GM18909 (cell line): ENCODE data around the gene PITPNB.
A peak's percentile ranks its signal among the peaks of the same experiment; 100 is the strongest.

Experiments
- ATAC-seq: cut with Tn5 transposase; IDR thresholded peaks from one replicate; pipeline ENCODE4 v1.9.1; 2021; ENCODE audit warnings: mild to moderate bottlenecking; ENCODE audit not compliant: unreplicated experiment, poor library complexity

PITPNB gene

GRCh38 chr22:27919222-27919941 is at the start of gene PITPNB:
Gene PITPNB, minus strand, starts transcription at chr22:27919256. Its CDS starts 65 bp downstream, at chr22:27919191.
- peak; percentile 86 for ATAC-seq

DNA sequence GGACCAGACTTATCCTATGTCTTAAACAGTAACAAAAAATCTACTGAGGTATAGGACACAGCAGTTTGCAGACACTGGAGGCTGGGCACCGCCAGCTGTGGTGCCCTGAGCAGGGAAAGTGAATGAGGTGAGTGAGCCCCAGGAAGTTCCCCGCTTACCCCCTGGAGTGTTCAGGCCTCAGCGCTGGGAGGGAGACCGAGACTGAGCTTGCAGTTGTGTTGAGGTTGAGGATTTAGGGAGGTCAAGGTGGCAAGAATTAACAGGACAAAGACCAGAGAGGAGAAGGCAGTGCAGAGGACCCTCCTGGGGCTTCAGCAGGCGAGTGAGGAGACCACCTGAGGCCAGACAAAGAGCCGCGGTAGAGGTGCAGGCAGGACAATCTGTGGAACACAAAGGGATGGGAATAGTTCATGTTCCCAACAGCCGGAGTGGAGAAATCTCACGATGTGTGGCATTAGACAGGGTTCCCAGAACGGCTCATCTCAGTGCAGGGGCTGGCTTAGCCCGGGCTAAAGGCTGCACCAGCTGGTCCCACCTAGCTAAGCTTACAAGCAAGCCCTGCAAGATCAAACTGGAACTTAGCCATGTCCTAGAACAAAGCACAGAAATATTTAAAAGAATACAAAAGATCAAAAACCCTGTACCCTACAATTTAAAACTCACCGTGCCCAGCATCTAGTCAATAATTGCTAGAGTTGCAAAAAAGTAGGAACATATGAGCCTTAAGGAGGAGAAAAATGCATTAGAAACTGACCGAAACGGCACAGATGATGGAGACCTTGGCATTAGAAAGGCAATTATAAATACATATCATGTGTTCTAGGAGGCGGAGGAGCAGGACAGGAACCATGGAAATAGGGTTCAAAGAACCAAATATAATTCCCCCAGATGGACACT is 47.4 kb upstream of the PITPNB start:
- ATAC-seq = no peak

DNA sequence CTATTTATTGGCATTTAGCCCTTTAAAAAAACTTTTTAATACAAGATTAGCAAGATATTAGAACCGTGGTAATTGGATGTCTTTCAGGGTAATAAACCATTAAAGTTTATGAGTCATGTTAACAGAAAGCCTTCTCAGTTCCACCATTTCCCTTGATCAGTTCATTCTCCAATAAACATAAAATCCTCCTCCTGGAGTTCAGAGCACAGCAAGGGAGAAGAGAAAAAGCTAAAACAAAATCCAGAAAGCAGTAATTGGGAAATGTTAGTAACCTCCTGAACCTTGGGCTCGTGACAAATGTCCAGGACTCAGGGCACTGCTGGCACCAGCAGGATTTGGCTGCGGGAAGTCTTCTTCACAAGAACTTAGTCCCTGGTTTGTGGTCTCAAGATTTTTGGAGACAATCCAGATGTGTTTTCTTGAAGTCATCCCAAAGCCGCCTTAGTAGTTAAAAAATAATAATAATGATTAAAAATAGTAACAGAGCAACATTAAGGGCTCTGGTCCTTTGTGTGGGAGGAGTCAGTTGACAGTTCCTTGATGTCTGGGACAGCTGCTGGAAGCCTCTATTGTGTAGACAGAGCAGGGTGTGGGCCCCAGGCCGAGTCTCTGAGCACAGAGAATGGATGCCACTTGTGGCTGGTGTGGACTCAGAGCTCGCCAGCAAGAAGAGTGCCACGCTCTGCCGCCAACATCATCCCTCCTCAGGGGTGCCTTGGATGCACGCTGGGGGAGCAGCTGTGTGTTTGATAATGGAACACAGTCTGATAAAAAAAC is 43.4 kb upstream of the PITPNB start:
- no peak for ATAC-seq

GRCh38 chr22:27961680-27962079 is 42.6 kb upstream of the PITPNB start:
- no peak for ATAC-seq

GRCh38 chr22:27961182-27961581 is 42.1 kb upstream of the PITPNB start:
- ATAC-seq = no peak

- no peak for ATAC-seq
These were observed 40.5 kb upstream of the PITPNB start for GRCh38 chr22:27959335-27960090.

DNA sequence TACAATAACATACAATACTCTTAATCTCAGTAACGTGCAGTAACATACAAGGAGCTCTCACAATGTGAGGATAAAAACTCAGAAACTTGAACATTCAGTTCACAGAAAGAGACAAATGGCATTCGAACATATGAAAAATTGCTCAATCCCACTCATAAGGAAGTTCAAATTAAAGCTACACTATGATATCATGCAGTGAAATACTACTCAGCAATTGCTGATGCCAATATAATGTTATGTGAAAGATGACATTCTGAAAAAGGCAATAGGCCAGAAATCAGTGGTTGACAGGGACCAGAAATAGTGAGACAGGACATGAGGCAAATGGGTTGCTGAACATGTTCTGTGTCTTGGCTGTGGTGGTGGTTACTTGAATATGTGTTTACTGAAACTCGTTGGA is 33.7 kb upstream of the PITPNB start:
- ATAC-seq = no peak

DNA sequence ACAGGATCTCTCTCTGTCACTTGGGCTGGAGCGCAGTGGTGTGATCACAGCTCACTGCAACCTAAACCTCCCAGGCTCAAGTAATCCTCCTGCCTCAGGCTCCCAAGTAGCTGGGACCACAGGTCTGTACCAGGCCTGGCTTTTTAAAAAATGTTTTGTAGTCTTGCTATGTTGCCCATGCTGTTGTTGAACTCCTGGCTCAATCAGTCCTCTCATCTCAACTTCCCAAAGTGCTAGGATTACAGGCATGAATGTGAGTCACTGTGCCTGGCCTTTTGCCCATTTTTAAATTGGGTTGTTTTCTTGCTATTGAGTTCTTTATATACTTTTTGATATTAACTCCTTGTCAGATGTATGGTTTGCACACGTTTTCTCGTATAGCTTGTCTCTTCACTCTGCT is 33.0 kb upstream of the PITPNB start:
- no peak for ATAC-seq

- ATAC-seq = no peak
These were observed 30.4 kb upstream of the PITPNB start for GRCh38 chr22:27949421-27949820.

DNA sequence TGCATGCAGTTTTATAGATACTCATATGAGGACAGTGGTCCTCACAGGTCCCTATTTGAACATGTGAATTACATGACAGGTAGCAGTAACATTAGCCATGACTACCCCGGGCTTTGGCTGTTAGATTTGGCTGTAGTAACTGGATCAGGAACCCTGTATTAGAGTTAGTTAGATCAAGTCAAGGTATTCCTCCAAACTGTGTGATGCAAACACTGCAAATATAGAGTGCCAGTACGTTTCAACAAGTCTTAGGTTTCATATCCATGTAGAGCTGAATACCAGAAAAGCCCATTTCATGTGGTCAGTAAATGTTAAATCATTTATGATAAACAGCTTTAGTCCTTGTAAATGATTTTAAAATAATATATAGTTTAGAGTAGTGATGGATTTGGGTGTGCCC is 29.5 kb upstream of the PITPNB start:
- no peak for ATAC-seq

DNA sequence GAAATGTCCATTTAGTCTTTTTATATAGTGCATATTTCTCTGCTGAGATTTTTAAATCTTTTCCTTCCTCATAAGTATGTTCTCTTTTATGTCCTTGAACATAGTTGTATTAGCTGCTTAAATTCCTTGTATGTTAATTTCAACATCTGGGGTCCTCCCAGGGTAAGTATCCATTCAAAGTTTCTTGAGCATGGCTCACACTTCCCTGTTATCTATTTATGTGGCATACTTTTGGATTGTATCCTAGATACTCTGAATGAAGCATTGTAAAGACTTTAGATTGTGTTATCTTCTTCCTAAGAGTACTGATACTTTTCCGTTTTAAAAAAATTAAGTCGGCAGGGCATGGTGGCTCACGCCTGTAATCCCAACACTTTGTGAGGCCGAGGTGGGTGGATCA is 28.4 kb upstream of the PITPNB start:
- no peak for ATAC-seq

DNA sequence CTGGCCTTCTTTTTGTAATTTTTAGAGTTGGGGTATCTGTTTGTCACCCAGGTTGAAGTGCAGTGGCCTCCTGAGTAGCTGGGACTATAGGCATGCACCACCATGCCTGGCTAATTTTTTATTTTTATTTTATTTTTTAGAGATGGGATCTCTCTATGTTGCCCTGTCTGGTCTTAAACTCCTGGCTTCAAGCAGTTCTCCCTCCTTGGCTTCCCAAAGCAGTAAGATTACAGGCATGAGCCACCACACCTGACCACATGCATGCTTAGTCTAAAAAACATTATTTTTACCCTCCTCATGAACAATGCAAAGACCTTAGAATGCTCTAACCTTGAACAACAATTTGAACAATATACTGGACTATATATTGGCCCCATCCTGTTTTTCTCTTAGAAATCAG is 22.1 kb upstream of the PITPNB start:
- ATAC-seq = no peak

DNA sequence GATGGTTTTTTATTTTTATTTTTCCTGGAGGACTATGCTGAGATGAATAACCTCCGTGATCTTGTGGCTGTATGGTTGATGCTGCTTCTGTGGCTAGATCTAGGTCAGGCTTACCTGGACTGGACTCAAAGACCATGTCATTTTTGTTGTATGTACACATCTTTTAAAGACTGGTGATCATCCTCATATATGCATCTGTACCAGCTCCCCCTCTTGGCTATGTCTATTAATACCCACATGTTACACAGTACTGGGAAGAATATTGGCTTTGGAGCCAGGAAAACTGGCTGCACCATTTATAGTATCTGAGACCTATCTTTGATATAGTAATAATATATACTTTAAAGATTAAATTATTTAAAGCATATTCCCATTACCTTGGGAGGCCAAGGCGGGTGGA is 18.4 kb upstream of the PITPNB start:
- no peak for ATAC-seq

GRCh38 chr22:27935897-27936296 is 16.8 kb upstream of the PITPNB start:
- no peak for ATAC-seq

DNA sequence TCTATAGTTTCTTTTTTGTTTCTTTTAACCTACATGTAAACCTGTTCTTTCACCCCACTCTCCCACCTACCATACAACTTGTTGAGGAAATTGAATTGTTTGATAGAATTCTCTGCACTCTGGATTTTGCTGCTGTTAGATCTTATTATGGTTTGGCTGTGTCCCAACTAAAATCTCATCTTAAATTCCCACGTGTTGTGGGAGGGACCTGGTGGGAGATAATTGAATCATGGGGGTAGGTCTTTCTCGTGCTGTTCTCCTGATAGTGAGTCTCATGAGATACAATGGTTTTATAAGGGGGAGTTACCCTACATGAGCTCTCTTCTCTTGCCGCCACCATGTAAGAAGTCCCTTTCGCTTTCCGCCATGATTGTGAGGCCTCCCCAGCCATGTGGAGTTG is 15.0 kb upstream of the PITPNB start:
- no peak for ATAC-seq

DNA sequence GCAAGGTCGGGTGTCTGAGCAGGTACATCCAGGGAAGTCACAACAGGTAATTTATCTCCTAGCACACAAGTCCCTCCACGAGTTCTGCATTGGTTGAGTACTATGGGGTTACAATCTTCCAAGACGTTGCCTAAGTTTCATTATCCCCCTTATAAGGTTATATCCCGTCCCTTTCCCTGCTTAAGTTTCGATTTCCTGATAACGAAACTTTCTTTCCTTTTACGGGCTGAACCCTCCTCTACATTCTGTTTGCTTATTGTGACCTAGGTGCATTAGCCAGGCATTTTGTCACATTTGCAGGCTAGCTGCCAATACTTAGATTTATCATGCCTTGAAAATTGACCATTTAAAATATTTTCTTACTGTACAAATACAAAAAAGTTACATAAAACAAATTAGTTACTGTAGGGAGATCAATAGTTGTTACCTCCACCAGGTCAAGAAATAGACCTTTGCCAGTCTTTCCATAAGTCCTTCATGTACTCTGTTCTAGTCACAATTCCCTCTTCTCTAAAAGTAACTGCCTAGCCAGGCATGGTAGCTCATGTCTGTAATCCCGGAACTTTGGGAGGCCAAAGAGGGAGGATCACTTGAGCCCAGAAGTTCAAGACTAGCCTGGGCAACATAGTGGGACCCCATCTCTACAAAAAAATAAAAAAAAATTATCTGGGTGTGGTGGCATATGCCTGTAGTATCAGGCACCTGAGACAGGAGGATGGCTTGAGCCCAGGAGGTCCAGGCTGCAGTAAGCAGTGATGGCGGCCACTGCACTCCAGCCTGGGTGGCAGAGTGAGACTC is 14.3 kb upstream of the PITPNB start:
- ATAC-seq = no peak

DNA sequence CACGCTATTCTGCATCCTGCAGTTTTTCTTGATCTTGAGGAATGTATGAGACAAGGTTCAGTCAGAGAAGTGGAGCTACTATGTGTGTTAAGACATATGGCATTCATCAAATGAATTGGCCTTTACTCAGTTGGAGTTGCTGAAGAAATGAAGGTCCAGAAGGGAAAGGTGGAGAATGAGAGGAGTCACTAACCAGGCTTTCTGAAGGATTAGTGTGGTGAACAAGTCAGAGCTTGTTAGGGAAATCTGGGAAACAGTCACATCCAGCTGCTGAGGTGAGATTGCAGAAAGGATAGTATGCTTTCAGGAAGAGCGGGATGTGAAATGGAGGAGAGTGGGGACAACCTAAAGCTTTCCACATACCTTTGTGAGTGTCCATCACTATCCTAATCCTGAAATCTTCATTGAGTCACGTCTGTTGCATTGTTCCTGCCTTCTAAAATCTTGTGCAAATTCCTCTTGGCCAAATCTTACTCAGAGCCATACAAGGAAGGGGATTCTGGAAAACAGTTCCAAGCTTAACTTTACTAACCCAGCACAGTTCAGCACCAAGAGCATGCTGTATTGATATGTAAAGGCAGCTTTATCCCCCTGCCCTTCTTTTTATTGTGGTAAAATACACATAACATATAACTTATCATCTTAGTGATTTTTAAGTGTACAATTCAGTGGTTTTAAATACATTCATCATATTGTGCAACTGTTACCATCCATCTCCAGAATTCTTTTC is 11.4 kb upstream of the PITPNB start:
- ATAC-seq = no peak

DNA sequence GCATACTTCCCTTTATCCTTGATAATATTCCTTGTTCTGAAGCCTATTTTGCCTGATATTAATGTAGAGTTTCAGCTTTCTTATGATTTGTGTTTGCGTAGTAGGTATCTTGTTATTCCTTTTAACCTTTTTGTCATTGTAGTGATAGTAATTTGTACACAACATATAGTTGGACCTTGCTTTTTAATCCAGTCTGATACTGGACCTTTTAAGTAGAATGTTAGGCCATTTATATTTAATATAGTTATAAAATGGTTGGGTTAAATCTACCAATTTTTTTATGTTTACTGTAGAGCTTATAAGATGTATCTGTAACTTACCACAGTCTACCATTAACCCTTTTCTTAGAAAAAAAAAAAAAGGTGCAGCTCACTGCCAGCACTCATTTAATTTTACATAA is 8.6 kb upstream of the PITPNB start:
- no peak for ATAC-seq

- ATAC-seq = no peak
These were observed 6.3 kb upstream of the PITPNB start for GRCh38 chr22:27925331-27925730.
